K562 treated with DMSO at 1 percent for 48 hours (cell line): ENCODE data around the gene NUDT4B. TPM values are rescaled to one million over a fixed set of nuclear protein-coding genes. Genes with fewer than 3 reads are reported as not detected.

Source experiments
- total RNA-seq: library from RNA; unstranded; fragments of 300-600 nt; gene quantifications from 2 replicates; pipeline ENCODE4 v1.2.3, GENCODE V29; 2022; ENCODE audit warnings: low replicate concordance; ENCODE audit errors: extremely low read depth

The NUDT4B gene
- not detected in 2 replicates for total RNA-seq

DNA sequence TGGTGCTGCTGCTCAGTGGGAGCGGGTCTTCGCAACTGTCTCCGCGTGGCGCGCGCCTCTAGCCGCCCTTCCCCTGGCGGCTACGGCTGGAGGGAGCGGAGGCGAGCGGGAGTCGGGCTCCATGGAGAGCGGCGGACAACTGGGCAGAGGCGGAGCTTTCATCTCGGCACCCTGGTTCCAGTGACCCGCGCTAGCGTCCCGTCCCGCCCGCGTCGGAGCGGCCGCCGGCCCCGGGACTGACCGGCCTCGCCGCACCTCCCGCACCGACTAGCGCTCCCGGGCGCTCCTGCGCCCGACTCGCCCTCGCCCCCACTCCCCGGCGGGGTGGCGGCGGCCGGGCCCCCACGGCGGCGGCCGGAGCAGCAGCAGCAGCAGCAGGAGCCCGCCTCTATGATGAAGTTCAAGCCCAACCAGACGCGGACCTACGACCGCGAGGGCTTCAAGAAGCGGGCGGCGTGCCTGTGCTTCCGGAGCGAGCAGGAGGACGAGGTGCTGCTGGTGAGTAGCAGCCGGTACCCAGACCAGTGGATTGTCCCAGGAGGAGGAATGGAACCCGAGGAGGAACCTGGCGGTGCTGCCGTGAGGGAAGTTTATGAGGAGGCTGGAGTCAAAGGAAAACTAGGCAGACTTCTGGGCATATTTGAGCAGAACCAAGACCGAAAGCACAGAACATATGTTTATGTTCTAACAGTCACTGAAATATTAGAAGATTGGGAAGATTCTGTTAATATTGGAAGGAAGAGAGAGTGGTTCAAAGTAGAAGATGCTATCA, at the start of gene NUDT4B:
NUDT4B (plus strand) TSS at position 212 of the 772 bp plus-strand sequence; CDS start at position 391, 179 bp downstream.

Other genes with a start within 250 kb of the NUDT4B start
- gene NBPF14, start 152.8 kb upstream of the NUDT4B start, total RNA-seq = not detected in 2 replicates
- gene PDE4DIP, start 95.7 kb downstream of the NUDT4B start, total RNA-seq = 495 TPM in 1 of 2 replicates, not detected in the other